HG03460 (cell line): Measurements from ENCODE around the gene CRYL1.
"Not testable (repeated sequence)": the region's sequence is repeated elsewhere in the genome, so short reads cannot be mapped to it uniquely, and the experiment has no call there.

ENCODE experiments used
- ATAC-seq: cut with Tn5 transposase; IDR thresholded peaks from one replicate; pipeline ENCODE4 v1.9.1; 2021; ENCODE audit not compliant: unreplicated experiment

The CRYL1 gene

DNA sequence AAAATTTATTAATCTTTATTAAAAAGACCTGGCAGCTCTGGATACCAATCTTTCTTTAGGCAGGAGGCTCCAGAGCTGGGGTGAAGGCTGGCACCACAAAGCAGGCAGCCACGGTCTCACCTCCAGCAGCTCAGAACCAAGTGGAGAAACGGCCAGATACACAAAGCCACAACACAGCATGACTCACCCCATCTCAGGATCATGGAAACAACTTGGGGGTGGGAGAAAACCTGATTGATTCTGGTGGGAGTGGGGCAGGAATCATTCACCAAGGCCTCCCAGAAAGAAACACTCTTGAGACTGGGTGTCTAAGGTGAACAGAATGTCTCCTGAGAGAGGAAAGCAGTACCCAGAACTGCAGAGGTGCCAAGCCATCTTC is 64.2 kb downstream of the CRYL1 start:
- ATAC-seq = no peak

DNA sequence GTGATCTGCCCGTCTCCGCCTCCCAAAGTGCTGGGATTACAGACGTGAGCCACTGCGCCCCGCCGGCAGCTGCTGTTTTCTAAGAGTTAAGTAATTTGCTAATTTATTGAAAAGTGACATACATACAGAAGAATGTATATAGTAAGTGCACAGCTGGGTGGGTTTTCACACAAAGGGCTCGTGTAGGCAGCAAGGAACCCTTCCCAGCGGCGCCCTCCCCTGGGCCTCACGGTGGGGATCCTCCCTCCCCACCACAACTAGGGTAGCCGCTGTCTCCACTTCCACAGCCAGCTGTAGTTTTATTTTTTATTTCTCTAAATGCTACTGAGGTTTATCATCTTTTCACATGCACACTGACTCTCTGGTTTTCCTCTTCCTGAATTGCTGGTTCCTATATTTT is 64.9 kb downstream of the CRYL1 start:
- no peak for ATAC-seq

- ATAC-seq = no peak
Observed at GRCh38 chr13:20457670-20458069, 68.0 kb downstream of the CRYL1 start.

GRCh38 chr13:20456737-20457136 is 68.9 kb downstream of the CRYL1 start:
- ATAC-seq = no peak

GRCh38 chr13:20451397-20451796 is 74.3 kb downstream of the CRYL1 start:
- ATAC-seq = no peak

GRCh38 chr13:20448470-20448869 is 77.2 kb downstream of the CRYL1 start:
- ATAC-seq = no peak

DNA sequence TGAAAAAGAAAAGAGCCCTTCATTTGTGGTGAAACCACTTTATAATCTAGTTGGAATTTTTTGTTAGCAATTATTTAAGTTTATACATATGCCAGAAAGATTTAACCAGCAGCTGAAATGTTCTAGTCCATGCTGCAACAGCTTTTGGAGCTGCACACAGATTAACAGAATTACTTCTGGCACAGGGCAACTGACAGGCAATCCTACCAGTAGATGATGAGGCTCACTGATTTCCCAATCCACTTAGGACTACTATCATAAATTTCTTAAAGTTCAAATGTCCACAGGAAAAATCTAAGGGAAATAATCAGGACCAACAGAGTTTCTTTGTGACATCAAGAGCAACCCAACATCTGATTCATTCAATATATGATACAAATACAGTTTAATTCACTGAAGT is 78.8 kb downstream of the CRYL1 start:
- no peak for ATAC-seq

- no peak for ATAC-seq
Observed at GRCh38 chr13:20446405-20446804, 79.3 kb downstream of the CRYL1 start.

DNA sequence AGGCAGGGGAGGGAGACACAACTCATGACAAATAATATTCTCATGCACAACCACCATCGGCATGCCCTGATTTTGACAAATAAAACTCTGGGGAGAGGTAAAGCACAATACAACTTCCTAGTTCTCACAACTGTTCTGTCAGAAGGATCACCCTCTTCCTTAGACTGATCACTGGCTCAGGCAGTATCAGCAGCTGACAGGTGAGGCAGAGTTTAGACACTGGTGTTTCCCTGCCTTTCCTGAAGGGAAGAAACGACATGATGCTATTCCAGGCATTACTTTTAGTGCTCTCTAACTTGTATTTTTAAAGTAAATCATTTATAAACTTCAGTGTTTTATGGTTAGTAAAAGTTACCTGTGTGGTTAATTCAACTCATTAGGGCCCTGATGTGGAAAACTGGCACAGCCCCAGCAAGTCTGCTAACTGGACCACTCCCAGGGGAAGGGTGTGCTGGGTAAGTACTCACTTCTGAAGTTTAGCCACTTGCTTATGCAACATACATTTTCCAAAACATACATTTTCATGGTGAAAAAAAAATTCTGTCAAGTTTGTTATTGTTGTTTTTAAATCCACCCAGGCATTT is 82.8 kb downstream of the CRYL1 start:
- ATAC-seq = no peak

- ATAC-seq = no peak
Observed at GRCh38 chr13:20442375-20442774, 83.3 kb downstream of the CRYL1 start.

- ATAC-seq = no peak
Observed at GRCh38 chr13:20441879-20442278, 83.8 kb downstream of the CRYL1 start.

DNA sequence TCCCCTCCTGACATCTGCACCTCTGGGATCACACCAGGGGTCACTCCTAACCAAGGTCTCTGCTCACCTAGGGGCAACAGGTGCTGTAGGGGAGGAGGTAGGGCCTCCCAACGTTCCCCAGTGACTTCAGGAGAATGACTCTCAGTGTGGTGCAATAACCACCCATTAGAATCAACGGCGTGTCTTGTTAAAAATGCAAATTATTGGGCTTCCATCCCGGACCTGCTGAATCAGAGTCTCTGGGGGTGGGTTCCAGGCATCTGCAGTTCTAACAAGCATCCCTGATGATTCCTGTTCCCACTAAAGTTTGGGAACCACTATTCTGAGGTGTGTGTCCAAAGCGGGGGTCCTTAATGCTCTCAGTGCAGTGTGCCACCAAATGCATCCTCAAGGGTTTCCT is 84.6 kb downstream of the CRYL1 start:
- ATAC-seq = no peak

- no peak for ATAC-seq
Observed at GRCh38 chr13:20439261-20439660, 86.4 kb downstream of the CRYL1 start.

- ATAC-seq = no peak
Observed at GRCh38 chr13:20438801-20439200, 86.9 kb downstream of the CRYL1 start.

DNA sequence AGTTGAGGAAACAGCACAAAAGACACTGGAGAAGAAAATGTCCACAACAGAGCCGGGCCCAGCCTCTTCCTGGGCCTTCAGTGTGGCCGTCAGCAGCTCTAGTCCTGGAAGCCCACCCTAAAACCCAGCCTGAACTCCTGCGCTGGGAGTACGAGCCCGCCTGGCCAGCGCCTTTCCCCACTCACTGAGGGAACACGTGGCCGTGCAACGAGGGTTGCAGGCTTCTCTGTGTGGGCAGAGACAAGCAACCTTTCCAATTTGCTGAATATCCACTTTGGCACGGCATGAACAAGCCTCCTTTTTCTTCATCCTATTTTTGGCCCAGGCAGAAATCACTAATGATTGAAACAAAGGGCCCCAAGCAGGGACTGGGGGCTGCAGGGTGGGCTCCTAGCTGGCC is 89.2 kb downstream of the CRYL1 start:
- no peak for ATAC-seq

GRCh38 chr13:20435616-20436368 is 89.9 kb downstream of the CRYL1 start:
- no peak for ATAC-seq

DNA sequence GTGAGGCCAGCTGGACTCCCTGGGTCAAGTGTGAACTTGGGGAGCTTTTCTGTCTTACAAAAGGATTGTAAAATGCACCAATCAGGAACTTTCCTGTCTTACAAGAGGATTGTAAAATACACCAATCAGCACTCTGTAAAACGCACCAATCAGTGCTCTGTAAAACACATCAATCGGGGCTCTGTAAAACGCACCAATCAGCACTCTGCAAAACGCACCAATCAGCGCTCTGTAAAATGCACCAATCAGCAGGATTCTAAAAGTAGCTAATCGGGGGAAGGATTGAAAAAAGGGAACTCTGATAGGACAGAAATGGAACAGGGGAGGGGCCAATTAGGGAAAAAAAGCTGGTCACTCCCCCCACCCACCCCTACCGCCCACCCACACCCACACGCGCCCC is 91.4 kb downstream of the CRYL1 start:
- ATAC-seq = not testable (repeated sequence)

DNA sequence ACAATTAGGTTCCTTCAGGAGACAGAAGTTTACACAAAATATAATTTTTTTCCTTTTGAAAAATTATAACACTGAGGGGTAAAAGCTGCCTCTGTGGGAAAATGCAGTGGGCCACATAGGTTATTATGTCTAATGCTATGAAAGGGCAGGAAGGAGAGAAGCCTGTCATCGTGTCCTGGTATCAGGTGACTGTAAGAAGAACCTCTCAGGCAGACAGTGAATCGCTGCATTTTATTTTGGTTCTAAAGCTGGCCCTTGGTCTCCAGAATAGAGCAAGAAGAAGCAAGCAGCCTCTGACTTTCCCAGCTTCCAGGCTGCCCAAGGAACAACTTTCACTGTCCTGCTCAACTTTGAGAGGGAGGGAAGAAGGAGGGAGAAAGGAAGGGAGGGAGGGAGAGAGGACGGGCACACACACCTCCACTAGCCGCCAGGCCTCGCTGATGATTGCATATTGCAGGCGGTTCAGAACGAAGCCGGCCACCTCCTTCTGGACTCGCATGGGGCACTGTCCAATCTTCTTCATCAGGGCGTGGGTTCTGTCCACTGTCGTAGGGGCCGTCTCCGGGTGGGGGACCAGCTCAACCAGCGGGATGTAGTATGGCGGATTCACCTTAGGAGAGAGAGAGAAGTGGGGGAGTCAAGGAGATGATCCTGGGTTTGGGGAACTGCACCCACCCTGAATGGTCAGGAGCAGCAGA is 93.8 kb downstream of the CRYL1 start:
- no peak for ATAC-seq

DNA sequence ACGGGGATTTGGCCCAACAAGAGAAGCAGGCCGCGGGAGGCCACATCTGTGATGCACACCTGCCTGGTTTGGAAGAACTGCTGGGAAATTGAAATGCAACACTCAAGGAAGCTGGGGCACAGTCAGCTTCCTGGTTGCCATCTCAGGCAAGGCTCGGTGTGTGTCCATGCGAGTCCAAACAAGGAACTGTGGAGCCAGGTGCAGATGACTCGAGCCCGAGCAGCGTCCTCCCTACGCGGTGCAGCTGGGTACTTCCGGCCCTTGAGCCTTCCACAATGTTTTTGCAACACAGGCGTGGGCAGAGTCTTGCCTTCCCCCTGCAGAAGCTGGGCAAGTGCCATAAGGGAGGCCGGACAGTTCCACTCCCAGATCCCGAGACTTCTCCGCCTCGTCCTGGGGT is 94.6 kb downstream of the CRYL1 start:
- ATAC-seq = no peak

GRCh38 chr13:20430296-20430695 is 95.4 kb downstream of the CRYL1 start:
- no peak for ATAC-seq

DNA sequence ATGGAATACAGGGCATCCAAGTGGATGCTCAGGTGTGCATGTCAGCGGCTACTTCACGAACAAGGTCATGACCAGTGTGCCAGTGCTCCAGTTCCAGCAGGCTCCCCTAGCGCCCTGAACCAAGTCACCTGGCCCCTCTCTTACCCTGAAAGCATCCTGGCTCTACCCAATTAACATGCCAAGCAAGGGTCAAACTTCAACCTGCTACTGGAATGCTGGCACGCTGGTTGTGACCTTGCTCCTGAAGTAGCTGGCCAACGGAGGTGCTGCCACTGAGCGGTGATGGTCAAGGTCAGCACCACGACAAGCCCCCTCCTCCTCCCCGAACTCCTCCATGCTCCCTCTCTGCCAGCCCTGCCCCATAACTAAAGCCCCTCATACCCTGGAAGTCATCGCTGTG is 96.0 kb downstream of the CRYL1 start:
- no peak for ATAC-seq
